ENCODE results near the gene CCNY. TPM values are rescaled to one million over a fixed set of nuclear protein-coding genes. Genes with fewer than 3 reads are reported as not detected.

The CCNY gene
- total and polyA plus RNA-seq, 2 of the 13 experiments (the other 11 are each of a cell fraction or from before 2014, with no cell fraction given), result 48.2 to 54.7 TPM

DNA sequence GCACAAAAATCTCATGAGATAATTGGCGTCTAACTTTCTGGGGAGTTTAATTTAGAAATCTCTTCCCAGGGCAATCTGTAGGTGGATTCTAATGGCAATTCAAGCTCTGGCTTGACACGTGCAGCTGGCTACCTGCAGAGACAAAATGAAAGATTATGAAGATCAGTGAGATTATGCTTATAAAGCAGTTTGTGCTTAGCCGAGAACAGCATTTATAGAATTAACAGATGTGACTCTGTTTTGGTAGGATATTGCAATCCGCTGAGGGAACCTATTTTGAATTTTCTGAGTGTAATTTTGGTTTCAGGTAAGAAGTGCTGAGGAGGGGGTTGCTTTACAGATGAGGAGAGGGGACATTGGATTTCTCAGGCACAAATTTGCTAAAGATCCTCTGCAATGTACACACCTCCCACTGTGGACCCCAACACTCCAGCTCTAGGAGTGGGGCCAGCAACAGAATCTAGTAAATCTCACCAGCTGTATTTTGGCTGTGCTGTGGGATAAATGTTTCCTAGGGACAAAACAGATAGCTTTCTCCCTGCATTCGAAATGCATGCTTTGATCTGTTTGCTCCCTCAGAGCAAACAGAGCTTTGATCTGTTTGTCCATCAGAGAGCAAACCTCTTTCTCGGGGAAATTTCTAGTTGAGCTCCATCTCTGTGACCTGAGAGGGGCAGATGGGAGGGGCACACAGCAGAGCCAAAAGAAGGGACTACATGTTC lies 276.2 kb downstream of the CCNY start (continued):
- TF ChIP-seq GABPB1 (CRISPR knock-in tag; IDR thresholded peaks at IDR 0.05) (no peak), SALL1 (CRISPR knock-in tag; IDR thresholded peaks at IDR 0.05) (peak; percentile 27; the same call in 1 of the 2 replicates), MEIS1 (CRISPR knock-in tag; IDR thresholded peaks at IDR 0.05; ENCODE audit: borderline replicate concordance) (peak; percentile 49; the same call in 1 of the 2 replicates), ZNF510 (CRISPR knock-in tag; IDR thresholded peaks at IDR 0.05; ENCODE audit: low read depth) (no peak), ZNF331 (CRISPR knock-in tag; IDR thresholded peaks at IDR 0.05) (peak; percentile 60; the same call in 1 of the 2 replicates), DPF2 (CRISPR knock-in tag; IDR thresholded peaks at IDR 0.05; ENCODE audit: borderline replicate concordance, low read depth) (peak; percentile 32; the same call in 1 of the 2 replicates), ZNF567 (CRISPR knock-in tag; IDR thresholded peaks at IDR 0.05; ENCODE audit: borderline replicate concordance) (no peak), FLYWCH1 (CRISPR knock-in tag; IDR thresholded peaks at IDR 0.05) (no peak), SOX5 (CRISPR knock-in tag; IDR thresholded peaks at IDR 0.05; ENCODE audit: borderline replicate concordance) (peak; percentile 35; the same call in 1 of the 2 replicates), NPAS2 (CRISPR knock-in tag; IDR thresholded peaks at IDR 0.05; ENCODE audit: borderline replicate concordance) (no peak), SP5 (CRISPR knock-in tag; IDR thresholded peaks at IDR 0.05; ENCODE audit: borderline replicate concordance, low read depth) (peak; percentile 69; the same call in 1 of the 2 replicates), ZNF781 (CRISPR knock-in tag; IDR thresholded peaks at IDR 0.05; ENCODE audit: borderline replicate concordance, not compliant biosample characterization) (no peak), ZNF292 (CRISPR knock-in tag; IDR thresholded peaks at IDR 0.05; ENCODE audit: borderline replicate concordance, low read depth) (peak; percentile 48; the same call in 1 of the 2 replicates), ZSCAN29 (CRISPR knock-in tag; conservative IDR thresholded peaks at IDR 0.05) (0 out of 2 replicates have a peak, but pooled peaks have one; percentile 26), CREM (IDR thresholded peaks at IDR 0.05) (no peak), CREM (CRISPR knock-in tag; IDR thresholded peaks at IDR 0.05) (no peak), REPIN1 (CRISPR knock-in tag; IDR thresholded peaks at IDR 0.05; ENCODE audit: borderline replicate concordance, low read depth) (0 out of 2 replicates have a peak, but pooled peaks have one; percentile 29), TBL1XR1 (IDR thresholded peaks at IDR 0.05; ENCODE audit: borderline replicate concordance, low read length, partially characterized antibody) (no peak), MAFK (conservative IDR thresholded peaks at IDR 0.05 in 1 of 2, IDR thresholded peaks at IDR 0.05 in 1 of 2; ENCODE audit: low read length in 2 of 2) (peak; percentile 51 to 60; a peak in 3 of 4 replicates), MAFF (IDR thresholded peaks at IDR 0.05; ENCODE audit: low read depth, low read length) (peak; percentile 55), MIXL1 (CRISPR knock-in tag; IDR thresholded peaks at IDR 0.05) (0 out of 2 replicates have a peak, but pooled peaks have one; percentile 25), KLF12 (CRISPR knock-in tag; IDR thresholded peaks at IDR 0.05; ENCODE audit: borderline replicate concordance) (no peak)
- TF ChIP-seq, protein P1, sequence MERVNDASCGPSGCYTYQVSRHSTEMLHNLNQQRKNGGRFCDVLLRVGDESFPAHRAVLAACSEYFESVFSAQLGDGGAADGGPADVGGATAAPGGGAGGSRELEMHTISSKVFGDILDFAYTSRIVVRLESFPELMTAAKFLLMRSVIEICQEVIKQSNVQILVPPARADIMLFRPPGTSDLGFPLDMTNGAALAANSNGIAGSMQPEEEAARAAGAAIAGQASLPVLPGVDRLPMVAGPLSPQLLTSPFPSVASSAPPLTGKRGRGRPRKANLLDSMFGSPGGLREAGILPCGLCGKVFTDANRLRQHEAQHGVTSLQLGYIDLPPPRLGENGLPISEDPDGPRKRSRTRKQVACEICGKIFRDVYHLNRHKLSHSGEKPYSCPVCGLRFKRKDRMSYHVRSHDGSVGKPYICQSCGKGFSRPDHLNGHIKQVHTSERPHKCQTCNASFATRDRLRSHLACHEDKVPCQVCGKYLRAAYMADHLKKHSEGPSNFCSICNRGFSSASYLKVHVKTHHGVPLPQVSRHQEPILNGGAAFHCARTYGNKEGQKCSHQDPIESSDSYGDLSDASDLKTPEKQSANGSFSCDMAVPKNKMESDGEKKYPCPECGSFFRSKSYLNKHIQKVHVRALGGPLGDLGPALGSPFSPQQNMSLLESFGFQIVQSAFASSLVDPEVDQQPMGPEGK (CRISPR knock-in tag; IDR thresholded peaks at IDR 0.05), result 0 out of 2 replicates have a peak, but pooled peaks have one; percentile 35
- TF ChIP-seq, protein P2, sequence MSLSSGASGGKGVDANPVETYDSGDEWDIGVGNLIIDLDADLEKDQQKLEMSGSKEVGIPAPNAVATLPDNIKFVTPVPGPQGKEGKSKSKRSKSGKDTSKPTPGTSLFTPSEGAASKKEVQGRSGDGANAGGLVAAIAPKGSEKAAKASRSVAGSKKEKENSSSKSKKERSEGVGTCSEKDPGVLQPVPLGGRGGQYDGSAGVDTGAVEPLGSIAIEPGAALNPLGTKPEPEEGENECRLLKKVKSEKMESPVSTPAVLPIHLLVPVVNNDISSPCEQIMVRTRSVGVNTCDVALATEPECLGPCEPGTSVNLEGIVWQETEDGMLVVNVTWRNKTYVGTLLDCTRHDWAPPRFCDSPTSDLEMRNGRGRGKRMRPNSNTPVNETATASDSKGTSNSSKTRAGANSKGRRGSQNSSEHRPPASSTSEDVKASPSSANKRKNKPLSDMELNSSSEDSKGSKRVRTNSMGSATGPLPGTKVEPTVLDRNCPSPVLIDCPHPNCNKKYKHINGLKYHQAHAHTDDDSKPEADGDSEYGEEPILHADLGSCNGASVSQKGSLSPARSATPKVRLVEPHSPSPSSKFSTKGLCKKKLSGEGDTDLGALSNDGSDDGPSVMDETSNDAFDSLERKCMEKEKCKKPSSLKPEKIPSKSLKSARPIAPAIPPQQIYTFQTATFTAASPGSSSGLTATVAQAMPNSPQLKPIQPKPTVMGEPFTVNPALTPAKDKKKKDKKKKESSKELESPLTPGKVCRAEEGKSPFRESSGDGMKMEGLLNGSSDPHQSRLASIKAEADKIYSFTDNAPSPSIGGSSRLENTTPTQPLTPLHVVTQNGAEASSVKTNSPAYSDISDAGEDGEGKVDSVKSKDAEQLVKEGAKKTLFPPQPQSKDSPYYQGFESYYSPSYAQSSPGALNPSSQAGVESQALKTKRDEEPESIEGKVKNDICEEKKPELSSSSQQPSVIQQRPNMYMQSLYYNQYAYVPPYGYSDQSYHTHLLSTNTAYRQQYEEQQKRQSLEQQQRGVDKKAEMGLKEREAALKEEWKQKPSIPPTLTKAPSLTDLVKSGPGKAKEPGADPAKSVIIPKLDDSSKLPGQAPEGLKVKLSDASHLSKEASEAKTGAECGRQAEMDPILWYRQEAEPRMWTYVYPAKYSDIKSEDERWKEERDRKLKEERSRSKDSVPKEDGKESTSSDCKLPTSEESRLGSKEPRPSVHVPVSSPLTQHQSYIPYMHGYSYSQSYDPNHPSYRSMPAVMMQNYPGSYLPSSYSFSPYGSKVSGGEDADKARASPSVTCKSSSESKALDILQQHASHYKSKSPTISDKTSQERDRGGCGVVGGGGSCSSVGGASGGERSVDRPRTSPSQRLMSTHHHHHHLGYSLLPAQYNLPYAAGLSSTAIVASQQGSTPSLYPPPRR (CRISPR knock-in tag; IDR thresholded peaks at IDR 0.05; ENCODE audit: borderline replicate concordance), result peak; percentile 18; the same call in 1 of the 2 replicates

Measured in HepG2 (cell line).